ENCODE data around the gene PTPN21.

Gene PTPN21

DNA sequence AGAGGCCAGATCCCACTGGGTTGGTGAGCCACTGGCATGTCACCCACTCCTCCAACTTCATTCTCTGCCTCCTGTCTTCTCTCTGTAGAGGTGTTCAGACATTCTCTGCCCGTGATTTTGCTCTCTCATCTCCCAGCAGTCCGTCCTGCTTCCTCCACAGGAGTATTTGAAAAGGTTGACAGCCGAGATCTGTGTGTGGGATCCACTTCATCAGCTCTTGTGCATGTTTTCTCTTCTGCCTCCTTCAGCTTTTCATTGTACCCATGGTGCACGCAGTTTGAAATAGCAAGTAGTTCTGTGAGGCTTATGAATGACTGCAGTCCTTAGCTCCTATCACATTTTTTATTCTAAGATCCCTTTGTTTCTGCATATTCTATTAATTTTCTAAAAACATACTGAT, 42.8 kb upstream of the PTPN21 start:
- no peaks in the 10 kb centered on the region for H3K9me3 ChIP-seq
- no peaks in the 10 kb centered on the region for H3K27me3 ChIP-seq
- no peak overlapping the region for H3K27ac ChIP-seq
- no peaks in the 10 kb centered on the region for H3K4me1 ChIP-seq
- no peak for DNase-seq
- H3K4me3 ChIP-seq: no peak overlapping the region
- intact Hi-C loops (cut with DNase I; ENCODE audit: low total_unique reads): no loop called here
- TF ChIP-seq, protein P1, sequence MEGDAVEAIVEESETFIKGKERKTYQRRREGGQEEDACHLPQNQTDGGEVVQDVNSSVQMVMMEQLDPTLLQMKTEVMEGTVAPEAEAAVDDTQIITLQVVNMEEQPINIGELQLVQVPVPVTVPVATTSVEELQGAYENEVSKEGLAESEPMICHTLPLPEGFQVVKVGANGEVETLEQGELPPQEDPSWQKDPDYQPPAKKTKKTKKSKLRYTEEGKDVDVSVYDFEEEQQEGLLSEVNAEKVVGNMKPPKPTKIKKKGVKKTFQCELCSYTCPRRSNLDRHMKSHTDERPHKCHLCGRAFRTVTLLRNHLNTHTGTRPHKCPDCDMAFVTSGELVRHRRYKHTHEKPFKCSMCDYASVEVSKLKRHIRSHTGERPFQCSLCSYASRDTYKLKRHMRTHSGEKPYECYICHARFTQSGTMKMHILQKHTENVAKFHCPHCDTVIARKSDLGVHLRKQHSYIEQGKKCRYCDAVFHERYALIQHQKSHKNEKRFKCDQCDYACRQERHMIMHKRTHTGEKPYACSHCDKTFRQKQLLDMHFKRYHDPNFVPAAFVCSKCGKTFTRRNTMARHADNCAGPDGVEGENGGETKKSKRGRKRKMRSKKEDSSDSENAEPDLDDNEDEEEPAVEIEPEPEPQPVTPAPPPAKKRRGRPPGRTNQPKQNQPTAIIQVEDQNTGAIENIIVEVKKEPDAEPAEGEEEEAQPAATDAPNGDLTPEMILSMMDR (IDR thresholded peaks at IDR 0.05): no peak
- peaks cover 70 to 77% (median 76%) of the 10 kb centered on the region in 3 donors for H3K36me3 ChIP-seq

DNA sequence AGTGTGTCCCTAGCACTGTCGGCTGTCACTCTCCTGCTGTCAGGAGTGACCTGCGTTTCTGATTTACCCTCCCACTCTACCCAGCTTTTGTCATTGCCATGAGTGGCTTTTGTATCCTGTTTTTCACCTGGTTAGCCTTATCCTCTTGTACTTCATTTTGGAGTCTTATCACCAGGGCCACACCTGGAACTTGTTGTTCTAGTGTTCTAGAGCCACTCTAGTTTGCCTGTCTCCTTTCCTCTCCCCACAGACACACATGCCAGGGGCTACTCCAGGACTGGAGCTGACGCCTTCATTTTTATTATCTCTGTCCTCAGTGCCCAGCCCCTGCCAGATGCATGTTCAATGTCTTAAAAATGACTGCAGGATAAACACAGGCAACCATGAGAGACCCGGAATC, 42.2 kb upstream of the PTPN21 start:
- TF ChIP-seq, protein P1 (IDR thresholded peaks at IDR 0.05): no peak
- no peak for DNase-seq
- no peaks in the 10 kb centered on the region for H3K9me3 ChIP-seq
- H3K4me3 ChIP-seq: no peak overlapping the region
- H3K36me3 ChIP-seq: peaks cover 64 to 75% (median 71%) of the 10 kb centered on the region in 3 donors
- no peaks in the 10 kb centered on the region for H3K4me1 ChIP-seq
- no peaks in the 10 kb centered on the region for H3K27me3 ChIP-seq
- no peak overlapping the region for H3K27ac ChIP-seq
- intact Hi-C loops (cut with DNase I; ENCODE audit: low total_unique reads): no loop called here

DNA sequence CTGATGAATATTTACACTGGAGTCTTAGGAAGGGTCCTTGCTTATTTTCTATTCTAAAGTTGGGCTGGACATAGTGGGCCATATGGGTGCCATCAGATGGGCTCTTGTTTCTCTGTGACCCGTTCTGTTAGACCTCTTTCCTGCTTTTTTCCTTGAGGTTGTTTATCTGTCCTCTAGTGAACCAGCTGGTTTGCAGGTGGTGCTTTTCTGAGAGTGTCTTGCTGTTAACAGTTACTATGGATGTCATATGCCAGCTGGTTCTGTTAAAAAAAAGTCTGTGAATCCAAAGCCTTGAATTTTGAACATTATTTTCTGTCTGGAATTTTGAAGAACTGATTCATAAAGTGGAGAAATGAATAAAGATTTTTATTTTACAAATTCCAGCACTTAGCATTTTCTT, 37.2 kb upstream of the PTPN21 start:
- Histone ChIP-seq H3K27ac (no peak overlapping the region), H3K4me1 (no peaks in the 10 kb centered on the region), H3K4me3 (no peak overlapping the region), H3K36me3 (peaks cover 42 to 73% (median 59%) of the 10 kb centered on the region in 3 donors), H3K27me3 (no peaks in the 10 kb centered on the region), H3K9me3 (no peaks in the 10 kb centered on the region)
- no peak for DNase-seq
- intact Hi-C loops (cut with DNase I; ENCODE audit: low total_unique reads): no loop called here
- TF ChIP-seq, protein P1 (IDR thresholded peaks at IDR 0.05): no peak

- DNase-seq: no peak
- H3K9me3 ChIP-seq: no peaks in the 10 kb centered on the region
Observed at GRCh38 chr14:88590173-88590572, 35.4 kb upstream of the PTPN21 start.

GRCh38 chr14:88588081-88588480, 33.3 kb upstream of the PTPN21 start:
- TF ChIP-seq, protein P1 (IDR thresholded peaks at IDR 0.05): no peak
- no peaks in the 10 kb centered on the region for H3K9me3 ChIP-seq
- intact Hi-C loops (cut with DNase I; ENCODE audit: low total_unique reads): no loop called here

More at GRCh38 chr14:88590173-88590572, 35.4 kb upstream of the PTPN21 start:
- intact Hi-C loops (cut with DNase I; ENCODE audit: low total_unique reads): no loop called here
- Histone ChIP-seq H3K27me3 (no peaks in the 10 kb centered on the region), H3K4me1 (no peaks in the 10 kb centered on the region), H3K36me3 (peaks cover 54 to 76% (median 58%) of the 10 kb centered on the region in 3 donors), H3K27ac (no peak overlapping the region), H3K4me3 (no peak overlapping the region)
- TF ChIP-seq, protein P1 (IDR thresholded peaks at IDR 0.05): no peak

DNA sequence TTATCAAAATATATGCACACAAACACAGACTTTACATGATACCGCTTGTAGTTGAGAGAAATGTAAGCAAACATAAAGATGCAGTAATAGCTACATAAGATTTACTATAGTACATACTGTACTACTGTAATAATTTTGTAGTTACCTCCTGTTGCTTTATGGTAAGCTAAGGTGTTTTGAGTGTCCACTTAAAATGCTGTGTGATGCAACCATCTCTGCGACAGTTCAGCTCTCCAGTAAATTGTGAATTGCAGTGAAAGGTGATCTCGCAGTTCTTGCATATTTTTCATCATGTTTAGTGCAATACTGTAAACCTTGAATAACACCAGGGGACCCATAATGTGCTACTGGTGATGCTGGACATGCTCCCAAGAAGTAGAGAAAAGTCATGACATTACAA, 29.6 kb upstream of the PTPN21 start:
- intact Hi-C loops (cut with DNase I; ENCODE audit: low total_unique reads): no loop called here
- no peak for DNase-seq
- no peaks in the 10 kb centered on the region for H3K27me3 ChIP-seq
- H3K36me3 ChIP-seq: peaks cover 43 to 87% (median 72%) of the 10 kb centered on the region in 3 donors
- H3K27ac ChIP-seq: no peak overlapping the region
- no peaks in the 10 kb centered on the region for H3K4me1 ChIP-seq
- no peak overlapping the region for H3K4me3 ChIP-seq
- TF ChIP-seq, protein P1 (IDR thresholded peaks at IDR 0.05): no peak
- H3K9me3 ChIP-seq: no peaks in the 10 kb centered on the region

More at GRCh38 chr14:88588081-88588480, 33.3 kb upstream of the PTPN21 start:
- DNase-seq: no peak
- Histone ChIP-seq H3K27ac (no peak overlapping the region), H3K4me1 (no peaks in the 10 kb centered on the region), H3K4me3 (no peak overlapping the region), H3K36me3 (peaks cover 53 to 90% (median 57%) of the 10 kb centered on the region in 3 donors), H3K27me3 (no peaks in the 10 kb centered on the region)
